GM12878 (cell line): ENCODE results near the gene ABHD12B. TPM values are rescaled to one million over a fixed set of nuclear protein-coding genes. Genes with fewer than 3 reads are reported as not detected.
A peak's percentile ranks its signal among the peaks of the same experiment; 100 is the strongest.

Experiments used
- ATAC-seq: fragments of 200-7000 bp; cut with Tn5 transposase; 3 replicates; pipeline ENCODE4 v1.9.1; 2020; ENCODE audit warnings: mild to moderate bottlenecking, moderate library complexity
- BruUV-seq: library from RNA; stranded (reverse); fragments of 400-500 nt; replicated peaks from 2 replicates; lab custom pipeline; 2021; lab: Mats Ljungman, UMichigan
- CTCF ChIA-PET: fragments of 300-600 bp; sonication (Branson Sonifier 250); formaldehyde crosslinking; extraction: SDS; loops from one replicate; lab custom pipeline; 2021; ENCODE audit warnings: inconsistent platforms; lab: Yijun Ruan, JAX
- POLR2A ChIA-PET: fragments of 350-600 bp; formaldehyde crosslinking; extraction: SDS; loops from one replicate; lab custom pipeline; 2021; ENCODE audit warnings: inconsistent platforms; lab: Charles Lee
- RAD21 ChIA-PET: fragments of 300-600 bp; sonication (Branson Sonifier 250); formaldehyde crosslinking; loops from one replicate; lab custom pipeline; 2023; ENCODE audit warnings: antibody characterized with exemption; ENCODE audit not compliant: unreplicated experiment; lab: Charles Lee
- SMC1A ChIA-PET: fragments of 300-600 bp; sonication (Branson Sonifier 250); formaldehyde crosslinking; loops from one replicate; lab custom pipeline; 2023; ENCODE audit not compliant: unreplicated experiment, uncharacterized antibody; lab: Charles Lee
- DNase-seq: peaks from one replicate; pipeline ENCODE4 v3.0.0-alpha.2; 2011; ENCODE audit warnings: low read depth, low spot score
- FAIRE-seq: peaks from 3 replicates; lab custom pipeline; 2011; peaks lifted over from hg19 to GRCh38; lab: Jason Lieb, UNC
- H2AFZ ChIP-seq: 2 replicates; pipeline ENCODE4 v1.6.0; 2011; ENCODE audit warnings: low read depth, low read length, control low read depth; ENCODE audit not compliant: control insufficient read depth
- H3K27ac ChIP-seq: 2 replicates; pipeline ENCODE4 v1.5.1; 2011; ENCODE audit warnings: control low read depth; ENCODE audit not compliant: control insufficient read depth, insufficient read depth
- H3K27me3 ChIP-seq, 2 experiments: replicated peaks in 1 of 2; 2 replicates each; pipeline versions ENCODE4 v1.6.0 to v1.6.1; 2011; ENCODE audit warnings: low read length in 1 of 2; ENCODE audit not compliant: control insufficient read depth in 2 of 2, insufficient read depth in 2 of 2
- H3K36me3 ChIP-seq, 2 experiments: 2 replicates each; pipeline ENCODE4 v1.5.1; 2011; ENCODE audit warnings: low read length in 1 of 2; ENCODE audit not compliant: control insufficient read depth in 2 of 2, insufficient read depth in 2 of 2
- H3K4me1 ChIP-seq: 2 replicates; pipeline ENCODE4 v1.6.1; 2011; ENCODE audit warnings: mild to moderate bottlenecking, low read length, moderate library complexity, mixed read lengths; ENCODE audit not compliant: control insufficient read depth, insufficient read depth
- H3K4me2 ChIP-seq: 2 replicates; pipeline ENCODE4 v1.6.0; 2011; ENCODE audit warnings: control low read depth; ENCODE audit not compliant: control insufficient read depth, insufficient read depth
- H3K4me3 ChIP-seq: fragments of 200-600 bp; sonication (generic); 2 replicates; pipeline ENCODE4 v1.5.1; 2016
- H3K79me2 ChIP-seq: 2 replicates; pipeline ENCODE4 v1.6.0; 2011; ENCODE audit warnings: low read length; ENCODE audit not compliant: control insufficient read depth, insufficient read depth
- H3K9ac ChIP-seq: 2 replicates; pipeline ENCODE4 v1.8.0; 2011; ENCODE audit warnings: low read length, control low read depth, mixed read lengths; ENCODE audit not compliant: control insufficient read depth, insufficient read depth
- H3K9me3 ChIP-seq: replicated peaks from 3 replicates; pipeline ENCODE4 v1.5.1; 2011; ENCODE audit warnings: mild to moderate bottlenecking, low read length; ENCODE audit not compliant: control insufficient read depth, insufficient read depth
- H4K20me1 ChIP-seq: 2 replicates; pipeline ENCODE4 v1.6.0; 2011; ENCODE audit not compliant: control insufficient read depth, insufficient read depth
- ATF7 ChIP-seq: fragments of 450-650 bp; IDR thresholded peaks from 2 replicates; pipeline ENCODE4 v1.6.1; 2016; ENCODE audit warnings: low read depth, mild to moderate bottlenecking
- CHD1 ChIP-seq: IDR thresholded peaks from 2 replicates; pipeline ENCODE4 v1.6.1; 2012; ENCODE audit warnings: low read depth, low read length, improper control_type of control experiment
- CHD4 ChIP-seq: fragments of 200-600 bp; sonication (generic); IDR thresholded peaks from 2 replicates; pipeline ENCODE4 v1.6.1; 2016; ENCODE audit warnings: mild to moderate bottlenecking
- CREB1 ChIP-seq: IDR thresholded peaks from 2 replicates; pipeline ENCODE4 v1.6.1; 2012; ENCODE audit warnings: low read depth, mild to moderate bottlenecking, inconsistent platforms
- CREM ChIP-seq: IDR thresholded peaks from 2 replicates; pipeline ENCODE4 v1.6.1; 2014; ENCODE audit warnings: antibody characterized with exemption, low read depth
- GATAD2B ChIP-seq: fragments of 450-650 bp; conservative IDR thresholded peaks from 2 replicates; pipeline ENCODE4 v1.6.1; 2017; ENCODE audit warnings: low read depth, mild to moderate bottlenecking, moderate library complexity
- HDGF ChIP-seq: fragments of 450-650 bp; IDR thresholded peaks from 2 replicates; pipeline ENCODE4 v1.6.1; 2016; ENCODE audit warnings: antibody characterized with exemption
- JUNB ChIP-seq: IDR thresholded peaks from 2 replicates; pipeline ENCODE4 v1.6.1; 2016; ENCODE audit warnings: antibody characterized with exemption, mild to moderate bottlenecking
- MEF2B ChIP-seq: fragments of 450-650 bp; IDR thresholded peaks from 2 replicates; pipeline ENCODE4 v1.6.1; 2018; ENCODE audit warnings: mild to moderate bottlenecking, moderate library complexity; ENCODE audit not compliant: partially characterized antibody, poor library complexity, severe bottlenecking
- MTA2 ChIP-seq: fragments of 450-650 bp; IDR thresholded peaks from 2 replicates; pipeline ENCODE4 v1.6.1; 2016; ENCODE audit warnings: low read depth, mild to moderate bottlenecking, moderate library complexity
- NFIC ChIP-seq: IDR thresholded peaks from 2 replicates; pipeline ENCODE4 v1.6.1; 2012; ENCODE audit warnings: low read depth, mild to moderate bottlenecking, inconsistent platforms, low read length, moderate library complexity
- RFX5 ChIP-seq: IDR thresholded peaks from 2 replicates; pipeline ENCODE4 v1.6.1; 2011; ENCODE audit warnings: low read depth, low read length, improper control_type of control experiment
- SIN3A ChIP-seq: IDR thresholded peaks from 2 replicates; pipeline ENCODE4 v1.6.1; 2012; ENCODE audit warnings: low read depth, low read length, improper control_type of control experiment
- SMARCA5 ChIP-seq: fragments of 450-650 bp; IDR thresholded peaks from 2 replicates; pipeline ENCODE4 v1.6.1; 2017; ENCODE audit warnings: mild to moderate bottlenecking
- YY1 ChIP-seq: IDR thresholded peaks from 2 replicates; pipeline ENCODE4 v1.6.1; 2011; ENCODE audit warnings: low read depth, mild to moderate bottlenecking, low read length
- ZBED1 ChIP-seq: IDR thresholded peaks from 2 replicates; pipeline ENCODE4 v1.6.1; 2016; ENCODE audit warnings: borderline replicate concordance
- WGBS: methylation state at CpG from one replicate; pipeline ENCODE4 v1.1.6; 2016; ENCODE audit warnings: low lambda C conversion rate; ENCODE audit not compliant: insufficient replicate concordance, insufficient coverage; ENCODE audit errors: missing lambda C conversion rate; 5-methylcytosine and 5-hydroxymethylcytosine counted together
- in situ Hi-C: fragments of 300-500 bp; cut with MboI; formaldehyde crosslinking; loops from 9 replicates; pipeline ENCODE4 v1.14.3; 2018; ENCODE audit warnings: mixed read lengths
- intact Hi-C: fragments of 100-400 bp; cut with micrococcal nuclease; formaldehyde crosslinking; loops from one replicate; pipeline ENCODE4 v1.14.2; 2022; ENCODE audit not compliant: unreplicated experiment
- polyA plus RNA-seq, 11 experiments: library from polyadenylated mRNA; depleted of rRNA in 4 of 11; unstranded in 6 of 11; stranded (reverse) in 5 of 11; fragments of >200 nt; fragmentation: Nextera tagmentation in 4 of 11; fragmentation: Illumina TruSeq in 1 of 11; extraction: Ambion mirVana in 4 of 11; extraction: Trizol in 1 of 11; gene quantifications; 1 replicate in 1 of 11; 2 replicates in 10 of 11; pipeline versions ENCODE4 v1.2.1 to v1.2.3, GENCODE V29; 2011 to 2016; ENCODE audit warnings: inconsistent platforms in 2 of 11, missing spikeins in 2 of 11, low read depth in 1 of 11
- total RNA-seq, 4 experiments: library from RNA; depleted of rRNA in 3 of 4; stranded (reverse); fragments of >200 nt in 3 of 4; fragmentation: Illumina TruSeq in 1 of 4; extraction: Trizol in 1 of 4; gene quantifications; 2 replicates each; pipeline versions ENCODE4 v1.2.1 to v1.2.3, GENCODE V29; 2013 to 2021
- TF ChIP-seq, protein P1 (sequence below): fragments of 450-650 bp; IDR thresholded peaks from 2 replicates; pipeline ENCODE4 v1.6.1; 2017; ENCODE audit warnings: mild to moderate bottlenecking, moderate library complexity

ABHD12B gene
- total and polyA plus RNA-seq, 10 of the 15 experiments (the other 5 are each of a cell fraction or from before 2014, with no cell fraction given) = not detected

DNA sequence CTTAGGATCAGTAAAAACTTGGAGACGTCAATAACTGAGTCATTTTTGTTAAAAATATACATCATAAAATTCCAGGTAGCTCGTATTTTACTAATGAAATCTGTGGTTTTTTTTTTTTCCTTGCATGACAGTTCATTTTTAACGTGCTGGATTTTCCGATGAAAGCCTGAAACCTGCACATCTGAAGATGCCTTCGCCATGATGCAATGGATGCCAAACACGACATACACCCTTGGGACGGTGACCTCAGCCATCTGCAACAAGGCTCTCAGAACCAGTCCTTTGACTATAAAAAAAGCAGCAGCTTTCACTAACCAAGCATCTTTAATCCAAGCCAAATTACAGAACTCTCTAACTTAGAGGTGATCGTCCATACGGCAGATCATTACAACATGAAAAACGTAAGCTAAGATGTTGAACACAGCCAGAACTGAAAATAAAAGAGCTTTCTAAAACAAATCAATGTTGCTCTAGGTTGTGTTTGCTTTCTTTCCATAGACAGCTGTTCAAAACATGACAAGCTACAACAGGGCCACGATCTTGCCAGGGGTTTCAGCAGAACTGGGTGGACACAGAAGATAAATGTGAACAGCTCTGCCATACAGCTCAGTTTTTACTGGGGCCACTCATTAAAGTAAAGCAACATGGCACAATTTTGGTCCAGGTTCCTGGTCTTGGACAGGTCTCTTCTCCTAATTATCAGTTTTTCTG, 48.6 kb upstream of the ABHD12B start:
- peak; percentile 38 for ATAC-seq
- Histone ChIP-seq H3K4me3 (peak overlapping the region; percentile 74), H3K36me3 (peaks cover 0 to 5% of the 10 kb centered on the region in 2 experiments), H3K9me3 (no peaks in the 10 kb centered on the region; the same call in 2 of the 3 replicates), H3K27me3 (no peaks in the 10 kb centered on the region), H3K27ac (peak overlapping the region; percentile 88), H3K4me1 (peaks cover 37% of the 10 kb centered on the region), H3K9ac (peak overlapping the region; percentile 75), H3K4me2 (peak overlapping the region; percentile 68), H2AFZ (no peak overlapping the region), H4K20me1 (no peaks in the 10 kb centered on the region), H3K79me2 (peaks cover 100% of the 10 kb centered on the region)
- intact Hi-C loops (loop anchor here (2.0 to 10.0 kb wide), 4 partner anchors 32 to 591 kb away; partner anchors contain the start of genes DMAC2L, L2HGDH, SAV1 and SOS2), in situ Hi-C loops (loop anchor here (10.0 kb wide), 1 partner anchor 1198 kb away; the partner anchor contains the start of genes MGAT2 and RPL36AL)
- ChIA-PET RAD21 (interaction anchor here (0.5 to 7.8 kb wide), 12 partner anchors 7 to 1199 kb away, joined by 3 to 91 read pairs (median 4); partner anchors contain the start of gene NIN), CTCF (interaction anchor here (0.6 to 6.3 kb wide), 14 partner anchors 8 to 301 kb away, joined by 3 to 56 read pairs (median 3); partner anchors contain the start of gene NIN), SMC1A (interaction anchor here (0.6 to 16.9 kb wide), 18 partner anchors 7 to 222 kb away, joined by 3 to 360 read pairs (median 5); partner anchors contain the start of gene NIN), POLR2A (interaction anchor here (0.6 to 4.6 kb wide), 12 partner anchors 8 to 463 kb away, joined by 3 to 39 read pairs (median 5); partner anchors contain the start of gene NIN)
- no TSS peak for BruUV-seq
- WGBS = 4% methylated on average over 11 of the region's 11 CpGs
- TF ChIP-seq CHD4 (no peak), SIN3A (0 out of 2 replicates have a peak, but pooled peaks have one; percentile 44), NFIC (peak; percentile 19; the same call in 1 of the 2 replicates), CREM (peak; percentile 53), CHD1 (no peak), CREB1 (peak; percentile 66; the same call in 1 of the 2 replicates), JUNB (0 out of 2 replicates have a peak, but pooled peaks have one; percentile 28), GATAD2B (0 out of 2 replicates have a peak, but pooled peaks have one; percentile 18), RFX5 (no peak), MEF2B (no peak), YY1 (peak; percentile 72), ZBED1 (peak; percentile 31; the same call in 1 of the 2 replicates), SMARCA5 (peak; percentile 86; the same call in 1 of the 2 replicates), HDGF (no peak), MTA2 (no peak), ATF7 (peak; percentile 41; the same call in 1 of the 2 replicates)
- TF ChIP-seq, protein P1, sequence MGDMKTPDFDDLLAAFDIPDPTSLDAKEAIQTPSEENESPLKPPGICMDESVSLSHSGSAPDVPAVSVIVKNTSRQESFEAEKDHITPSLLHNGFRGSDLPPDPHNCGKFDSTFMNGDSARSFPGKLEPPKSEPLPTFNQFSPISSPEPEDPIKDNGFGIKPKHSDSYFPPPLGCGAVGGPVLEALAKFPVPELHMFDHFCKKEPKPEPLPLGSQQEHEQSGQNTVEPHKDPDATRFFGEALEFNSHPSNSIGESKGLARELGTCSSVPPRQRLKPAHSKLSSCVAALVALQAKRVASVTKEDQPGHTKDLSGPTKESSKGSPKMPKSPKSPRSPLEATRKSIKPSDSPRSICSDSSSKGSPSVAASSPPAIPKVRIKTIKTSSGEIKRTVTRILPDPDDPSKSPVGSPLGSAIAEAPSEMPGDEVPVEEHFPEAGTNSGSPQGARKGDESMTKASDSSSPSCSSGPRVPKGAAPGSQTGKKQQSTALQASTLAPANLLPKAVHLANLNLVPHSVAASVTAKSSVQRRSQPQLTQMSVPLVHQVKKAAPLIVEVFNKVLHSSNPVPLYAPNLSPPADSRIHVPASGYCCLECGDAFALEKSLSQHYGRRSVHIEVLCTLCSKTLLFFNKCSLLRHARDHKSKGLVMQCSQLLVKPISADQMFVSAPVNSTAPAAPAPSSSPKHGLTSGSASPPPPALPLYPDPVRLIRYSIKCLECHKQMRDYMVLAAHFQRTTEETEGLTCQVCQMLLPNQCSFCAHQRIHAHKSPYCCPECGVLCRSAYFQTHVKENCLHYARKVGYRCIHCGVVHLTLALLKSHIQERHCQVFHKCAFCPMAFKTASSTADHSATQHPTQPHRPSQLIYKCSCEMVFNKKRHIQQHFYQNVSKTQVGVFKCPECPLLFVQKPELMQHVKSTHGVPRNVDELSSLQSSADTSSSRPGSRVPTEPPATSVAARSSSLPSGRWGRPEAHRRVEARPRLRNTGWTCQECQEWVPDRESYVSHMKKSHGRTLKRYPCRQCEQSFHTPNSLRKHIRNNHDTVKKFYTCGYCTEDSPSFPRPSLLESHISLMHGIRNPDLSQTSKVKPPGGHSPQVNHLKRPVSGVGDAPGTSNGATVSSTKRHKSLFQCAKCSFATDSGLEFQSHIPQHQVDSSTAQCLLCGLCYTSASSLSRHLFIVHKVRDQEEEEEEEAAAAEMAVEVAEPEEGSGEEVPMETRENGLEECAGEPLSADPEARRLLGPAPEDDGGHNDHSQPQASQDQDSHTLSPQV = no peak
- FAIRE-seq = no peak
- peak; percentile 39 for DNase-seq
